Measurements from ENCODE around the gene NCBP3.

GRCh38 chr17:3768769-3769168, 77.3 kb downstream of the NCBP3 start:
- TF ChIP-seq POLR2A (IDR thresholded peaks at IDR 0.05) = no peak
- TF ChIP-seq, protein P1, sequence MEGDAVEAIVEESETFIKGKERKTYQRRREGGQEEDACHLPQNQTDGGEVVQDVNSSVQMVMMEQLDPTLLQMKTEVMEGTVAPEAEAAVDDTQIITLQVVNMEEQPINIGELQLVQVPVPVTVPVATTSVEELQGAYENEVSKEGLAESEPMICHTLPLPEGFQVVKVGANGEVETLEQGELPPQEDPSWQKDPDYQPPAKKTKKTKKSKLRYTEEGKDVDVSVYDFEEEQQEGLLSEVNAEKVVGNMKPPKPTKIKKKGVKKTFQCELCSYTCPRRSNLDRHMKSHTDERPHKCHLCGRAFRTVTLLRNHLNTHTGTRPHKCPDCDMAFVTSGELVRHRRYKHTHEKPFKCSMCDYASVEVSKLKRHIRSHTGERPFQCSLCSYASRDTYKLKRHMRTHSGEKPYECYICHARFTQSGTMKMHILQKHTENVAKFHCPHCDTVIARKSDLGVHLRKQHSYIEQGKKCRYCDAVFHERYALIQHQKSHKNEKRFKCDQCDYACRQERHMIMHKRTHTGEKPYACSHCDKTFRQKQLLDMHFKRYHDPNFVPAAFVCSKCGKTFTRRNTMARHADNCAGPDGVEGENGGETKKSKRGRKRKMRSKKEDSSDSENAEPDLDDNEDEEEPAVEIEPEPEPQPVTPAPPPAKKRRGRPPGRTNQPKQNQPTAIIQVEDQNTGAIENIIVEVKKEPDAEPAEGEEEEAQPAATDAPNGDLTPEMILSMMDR (IDR thresholded peaks at IDR 0.05) = no peak
